HCT116 (cell line): ENCODE data around the gene CTSH. TPM values are rescaled to one million over a fixed set of nuclear protein-coding genes. Genes with fewer than 3 reads are reported as not detected.

Source experiments
- ATAC-seq: fragments of 200-7000 bp; cut with Tn5 transposase; 2 replicates; pipeline ENCODE4 v1.9.1; 2020; ENCODE audit warnings: mild to moderate bottlenecking, moderate library complexity
- BruUV-seq: library from RNA; stranded (reverse); fragments of 400-500 nt; replicated peaks from 2 replicates; lab custom pipeline; 2021; lab: Mats Ljungman, UMichigan
- CTCF ChIA-PET: fragments of 300-600 bp; sonication (Branson Sonifier 250); formaldehyde crosslinking; loops from one replicate; lab custom pipeline; 2021; ENCODE audit warnings: antibody characterized with exemption; lab: Charles Lee
- POLR2A ChIA-PET: fragments of 300-600, 350-600 bp; sonication (Branson Sonifier 250); formaldehyde crosslinking; loops from one replicate; lab custom pipeline; 2021; ENCODE audit warnings: antibody characterized with exemption; lab: Charles Lee
- RAD21 ChIA-PET, 2 experiments: fragments of 300-600 bp; sonication (Branson Sonifier 250); formaldehyde crosslinking; loops; one replicate each; lab custom pipeline; 2023; ENCODE audit warnings: low total read pairs in 2 of 2; ENCODE audit not compliant: uncharacterized antibody in 2 of 2, unreplicated experiment in 2 of 2, low non-redundant PET in 1 of 2; lab: Charles Lee
- DNase-seq: peaks from one replicate; pipeline ENCODE4 v3.0.0-alpha.2; 2010; ENCODE audit warnings: low read depth, low spot score
- H2AFZ ChIP-seq: fragments of 200-600 bp; shearing (Covaris generic), sonication (generic); 2 replicates; pipeline ENCODE4 v1.6.1; 2017; ENCODE audit warnings: low read depth, mixed run types, mixed read lengths, antibody characterized with exemption, low read length; ENCODE audit not compliant: poor library complexity, severe bottlenecking
- H3K27ac ChIP-seq: 2 replicates; pipeline ENCODE4 v1.5.1; 2012; ENCODE audit warnings: low read depth, low read length
- H3K27me3 ChIP-seq: fragments of 200-600 bp; sonication (generic); 2 replicates; pipeline ENCODE4 v1.6.1; 2016; ENCODE audit warnings: mixed run types, low read length, mixed read lengths; ENCODE audit not compliant: insufficient read depth
- H3K36me3 ChIP-seq, 2 experiments: fragments of 200-500 bp in 1 of 2; fragments of 200-600 bp in 1 of 2; sonication (Bioruptor generic) in 1 of 2; sonication (generic) in 1 of 2; 2 replicates each; pipeline versions ENCODE4 v1.5.1 to v1.6.1; 2014 to 2016; ENCODE audit warnings: low read length in 2 of 2, inconsistent platforms in 1 of 2, mixed read lengths in 1 of 2, mixed run types in 1 of 2; ENCODE audit not compliant: insufficient read depth in 2 of 2, control insufficient read depth in 1 of 2
- H3K4me1 ChIP-seq, 2 experiments: fragments of 200-600 bp in 1 of 2; sonication (generic) in 1 of 2; 2 replicates each; pipeline versions ENCODE4 v1.5.1 to v1.6.1; 2012 to 2017; ENCODE audit warnings: low read length in 2 of 2, inconsistent platforms in 1 of 2, mild to moderate bottlenecking in 1 of 2, mixed read lengths in 1 of 2, mixed run types in 1 of 2, moderate library complexity in 1 of 2; ENCODE audit not compliant: insufficient read depth in 2 of 2, control insufficient read depth in 1 of 2
- H3K4me2 ChIP-seq: fragments of 200-600 bp; sonication (generic); 2 replicates; pipeline ENCODE4 v1.6.1; 2017; ENCODE audit warnings: mixed run types, low read length, mixed read lengths
- H3K4me3 ChIP-seq, 2 experiments: fragments of 200-600 bp in 1 of 2; sonication (generic) in 1 of 2; replicated peaks in 1 of 2; 2 replicates each; pipeline ENCODE4 v1.5.1; 2011 to 2016; ENCODE audit warnings: low read length in 2 of 2, control low read depth in 1 of 2, low read depth in 1 of 2, mild to moderate bottlenecking in 1 of 2, mixed read lengths in 1 of 2, mixed run types in 1 of 2
- H3K79me2 ChIP-seq: fragments of 200-600 bp; sonication (generic); 2 replicates; pipeline ENCODE4 v1.6.1; 2017; ENCODE audit warnings: mild to moderate bottlenecking, mixed run types, low read length, moderate library complexity, mixed read lengths; ENCODE audit not compliant: insufficient read depth
- H3K9ac ChIP-seq: fragments of 200-600 bp; sonication (generic); 2 replicates; pipeline ENCODE4 v1.6.1; 2016; ENCODE audit warnings: low read length, mixed read lengths
- H3K9me2 ChIP-seq: fragments of 200-600 bp; sonication (generic), shearing (Covaris generic); 2 replicates; pipeline ENCODE4 v1.6.1; 2017; ENCODE audit warnings: mixed run types, mild to moderate bottlenecking, moderate library complexity; ENCODE audit not compliant: insufficient read depth
- H3K9me3 ChIP-seq, 2 experiments: fragments of 200-500 bp in 1 of 2; fragments of 200-600 bp in 1 of 2; sonication (Bioruptor generic) in 1 of 2; sonication (generic) in 1 of 2; 2 replicates each; pipeline ENCODE4 v1.6.1; 2014 to 2017; ENCODE audit warnings: low read length in 2 of 2, mixed read lengths in 2 of 2, inconsistent platforms in 1 of 2, low read depth in 1 of 2, mild to moderate bottlenecking in 1 of 2, mixed run types in 1 of 2, moderate library complexity in 1 of 2; ENCODE audit not compliant: control insufficient read depth in 1 of 2, insufficient read depth in 1 of 2
- H4K20me1 ChIP-seq: fragments of 200-600 bp; sonication (generic), shearing (Covaris generic); 2 replicates; pipeline ENCODE4 v1.6.1; 2017; ENCODE audit warnings: mixed run types, mild to moderate bottlenecking, moderate library complexity; ENCODE audit not compliant: insufficient read depth
- CBX3 ChIP-seq: IDR thresholded peaks from 2 replicates; pipeline ENCODE4 v1.6.1; 2012; ENCODE audit warnings: low read depth
- CTCF ChIP-seq, 3 experiments: fragments of 200-600 bp in 1 of 3; sonication (generic) in 1 of 3; IDR thresholded peaks in 2 of 3; conservative IDR thresholded peaks in 1 of 3; 2 replicates each; pipeline ENCODE4 v1.5.1; 2012 to 2017; ENCODE audit warnings: low read depth in 2 of 3, low read length in 2 of 3, antibody characterized with exemption in 1 of 3, borderline replicate concordance in 1 of 3, control low read depth in 1 of 3, mild to moderate bottlenecking in 1 of 3, mixed read lengths in 1 of 3, mixed run types in 1 of 3, moderate library complexity in 1 of 3; ENCODE audit not compliant: insufficient read depth in 1 of 3
- ELF1 ChIP-seq: IDR thresholded peaks from 2 replicates; pipeline ENCODE4 v1.6.1; 2012; ENCODE audit warnings: low read depth, borderline replicate concordance
- EZH2 ChIP-seq: fragments of 200-600 bp; sonication (generic); IDR thresholded peaks from 2 replicates; pipeline ENCODE4 v1.6.1; 2017; ENCODE audit warnings: antibody characterized with exemption, mixed run types
- EZH2phosphoT487 ChIP-seq: fragments of 200-600 bp; IDR thresholded peaks from 2 replicates; pipeline ENCODE4 v1.6.1; 2018; ENCODE audit warnings: antibody characterized with exemption, borderline replicate concordance
- FOSL1 ChIP-seq: IDR thresholded peaks from 2 replicates; pipeline ENCODE4 v1.6.1; 2012; ENCODE audit warnings: low read depth
- POLR2A ChIP-seq: IDR thresholded peaks from 2 replicates; pipeline ENCODE4 v1.7.0; 2011; ENCODE audit warnings: borderline replicate concordance; ENCODE audit not compliant: insufficient read depth, insufficient read length; ENCODE audit errors: extremely low read depth
- POLR2AphosphoS5 ChIP-seq: IDR thresholded peaks from 2 replicates; pipeline ENCODE4 v1.6.1; 2011; ENCODE audit warnings: mild to moderate bottlenecking, low read depth, low read length, moderate library complexity
- REST ChIP-seq: IDR thresholded peaks from 2 replicates; pipeline ENCODE4 v1.6.1; 2012; ENCODE audit warnings: low read depth
- SIN3A ChIP-seq: IDR thresholded peaks from 2 replicates; pipeline ENCODE4 v1.6.1; 2012; ENCODE audit warnings: low read depth
- SP1 ChIP-seq: IDR thresholded peaks from 2 replicates; pipeline ENCODE4 v1.6.1; 2012; ENCODE audit warnings: low read depth
- ZBTB33 ChIP-seq: IDR thresholded peaks from 2 replicates; pipeline ENCODE4 v1.6.1; 2011; ENCODE audit warnings: mild to moderate bottlenecking, low read length, moderate library complexity; ENCODE audit not compliant: insufficient replicate concordance; ENCODE audit errors: extremely low read depth
- ZFX ChIP-seq: fragments of 450-650 bp; IDR thresholded peaks from 2 replicates; pipeline ENCODE4 v1.6.1; 2017
- intact Hi-C: fragments of 100-400 bp; cut with micrococcal nuclease; formaldehyde crosslinking; loops from 2 replicates; pipeline ENCODE4 v1.10.0; 2022
- total RNA-seq: library from RNA; stranded (reverse); gene quantifications from one replicate; pipeline ENCODE4 v1.2.1, GENCODE V29; 2021; ENCODE audit not compliant: unreplicated experiment

The CTSH gene
- total RNA-seq, 1 experiment from 2014 or later, result 37.5 TPM

- Histone ChIP-seq H3K4me1 (peaks cover 3 to 6% of the 10 kb centered on the region in 2 experiments; a peak in 3 of 4 replicates), H3K9ac (no peak overlapping the region), H3K4me2 (no peak overlapping the region), H3K9me3 (no peaks in the 10 kb centered on the region), H3K27me3 (no peaks in the 10 kb centered on the region), H3K79me2 (no peaks in the 10 kb centered on the region), H3K4me3 (no peak overlapping the region), H2AFZ (no peak overlapping the region), H4K20me1 (no peaks in the 10 kb centered on the region), H3K27ac (peak overlapping the region; percentile 15; the same call in 1 of the 2 replicates), H3K9me2 (no peaks in the 10 kb centered on the region), H3K36me3 (no peaks in the 10 kb centered on the region)
- ChIA-PET RAD21 (no interaction called here), CTCF (interaction anchor here (0.9 to 3.2 kb wide), 6 partner anchors 11 to 206 kb away, joined by 3 to 35 read pairs (median 8); no protein-coding TSS in a partner anchor), POLR2A (no interaction called here)
- ATAC-seq (no peak), DNase-seq (no peak)
- TF ChIP-seq CTCF (IDR thresholded peaks at IDR 0.05 in 2 of 3, conservative IDR thresholded peaks at IDR 0.05 in 1 of 3; ENCODE audit: borderline replicate concordance in 1 of 3, insufficient read depth in 1 of 3, low read depth in 2 of 3, low read length in 2 of 3) (no peak), CBX3 (no peak), ELF1 (no peak), SP1 (no peak), EZH2 (no peak), SIN3A (no peak), EZH2phosphoT487 (no peak), ZFX (no peak), POLR2A (no peak), FOSL1 (no peak), ZBTB33 (no peak), REST (no peak), POLR2AphosphoS5 (no peak)
- intact Hi-C loops, result loop anchor here (1.0 kb wide), 1 partner anchor 69 kb away; no protein-coding TSS in a partner anchor
- no TSS peak for BruUV-seq
Observed at GRCh38 chr15:78978601-78979179, 33.8 kb upstream of the CTSH start.
